ENCODE data around the gene AS3MT. TPM values are rescaled to one million over a fixed set of nuclear protein-coding genes. Genes with fewer than 3 reads are reported as not detected.
A peak's percentile ranks its signal among the peaks of the same experiment; 100 is the strongest.

Gene AS3MT
- total and polyA plus RNA-seq, 2 of the 8 experiments (the other 6 are each of a cell fraction or from before 2014, with no cell fraction given): 5.8 to 10.3 TPM

DNA sequence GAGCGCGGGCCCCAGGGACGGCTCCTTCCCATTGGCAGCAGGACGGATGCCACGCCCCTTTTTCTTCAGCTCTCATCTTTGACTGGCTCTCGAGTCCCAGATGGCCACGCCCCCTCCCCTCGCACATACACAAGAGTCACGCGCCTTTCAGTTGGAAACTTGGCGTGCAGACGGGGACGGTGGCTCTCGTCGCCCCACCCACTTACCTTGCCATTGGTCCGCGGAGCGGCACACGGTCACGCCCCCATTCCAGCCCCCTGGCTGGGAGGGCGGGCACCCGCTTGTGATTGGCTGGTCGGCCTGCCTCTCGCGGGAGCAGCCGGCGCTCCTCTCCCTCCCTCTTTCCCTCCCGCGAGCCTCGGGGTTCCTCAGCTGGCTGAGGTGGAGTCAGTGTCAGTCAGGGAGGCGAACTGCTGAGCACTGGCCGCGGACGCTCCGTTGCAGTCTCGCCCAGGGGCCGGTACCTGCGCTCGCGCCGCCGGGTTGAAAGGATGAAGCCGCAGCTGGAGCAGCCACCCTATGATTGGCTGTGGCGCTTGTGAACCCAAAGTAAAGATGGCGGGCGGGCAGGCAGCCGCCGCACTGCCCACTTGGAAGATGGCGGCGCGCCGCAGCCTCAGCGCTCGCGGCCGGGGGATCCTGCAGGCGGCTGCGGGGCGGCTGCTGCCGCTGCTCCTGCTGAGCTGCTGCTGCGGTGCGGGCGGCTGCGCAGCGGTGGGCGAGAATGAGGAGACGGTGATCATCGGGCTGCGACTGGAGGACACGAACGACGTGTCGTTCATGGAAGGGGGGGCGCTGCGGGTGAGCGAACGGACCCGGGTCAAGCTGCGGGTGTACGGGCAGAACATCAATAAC lies 48.9 kb downstream of the AS3MT start, which contains the start of gene CNNM2:
Gene CNNM2, plus strand, starts transcription at position 333 of the 855 bp plus-strand sequence. Its CDS starts 187 bp downstream, at position 520.
- H2AK5ac ChIP-seq (ENCODE audit: low read depth, low read length): no peak within 1 kb of the TSS
- H3K9ac ChIP-seq (replicated peaks in 1 of 4; ENCODE audit: extremely low read depth in 1 of 4, low read depth in 3 of 4, low read length in 3 of 4): peak within 1 kb of the TSS; percentile 59 to 93 (median 89)
- no peak within 1 kb of the TSS for H3K14ac ChIP-seq (ENCODE audit: insufficient read length)
- peaks cover 0 to 12% (median 11%) of the 10 kb centered on the region in 4 experiments; a peak in 5 of 7 replicates for H3K27me3 ChIP-seq (replicated peaks in 1 of 4; ENCODE audit: control insufficient read depth in 3 of 4, extremely low read depth in 1 of 4, insufficient read depth in 3 of 4, low read length in 3 of 4)
- peak within 1 kb of the TSS; percentile 99 for H3K18ac ChIP-seq (ENCODE audit: extremely low read depth, low read length)
- no peaks in the 10 kb centered on the region for H3K79me1 ChIP-seq (ENCODE audit: low read depth, low read length)
- H3K56ac ChIP-seq (replicated peaks; ENCODE audit: insufficient read length, low read depth, low read length): peak within 1 kb of the TSS; percentile 93
- H3K4me1 ChIP-seq (replicated peaks in 1 of 4; ENCODE audit: control insufficient read depth in 3 of 4, insufficient read depth in 4 of 4, low read length in 3 of 4): peaks cover 3 to 10% (median 7%) of the 10 kb centered on the region in 4 experiments; a peak in 6 of 7 replicates
- H3K23me2 ChIP-seq (ENCODE audit: low read depth, low read length): peaks cover 15% of the 10 kb centered on the region
- H3K4ac ChIP-seq (replicated peaks; ENCODE audit: insufficient read length, low read depth, low read length): no peak within 1 kb of the TSS
- H3K4me3 ChIP-seq (ENCODE audit: extremely low read depth in 1 of 4, insufficient read depth in 2 of 4, low read depth in 3 of 4, low read length in 4 of 4): peak within 1 kb of the TSS; percentile 89 to 96 (median 92)
- FAIRE-seq (peak; percentile 85), DNase-seq (ENCODE audit: low read depth in 1 of 2, low spot score in 2 of 2) (peak; percentile 98 to 100)
- H4K8ac ChIP-seq (ENCODE audit: extremely low read depth, insufficient read depth, low read length): peak within 1 kb of the TSS; percentile 99
- ChIA-PET CTCF (ENCODE audit: partially characterized antibody) (interaction anchor here (0.6 to 11.2 kb wide), 37 partner anchors 13 to 362 kb away, joined by 3 to 137 read pairs (median 4); partner anchors contain the start of genes ARL3, SFXN2 and WBP1L), POLR2A (ENCODE audit: partially characterized antibody) (interaction anchor here (0.5 to 3.8 kb wide), 22 partner anchors 7 to 426 kb away, joined by 3 to 22 read pairs (median 4); partner anchors contain the start of genes ARL3, AS3MT, BORCS7 and SFXN2)
- H3K4me2 ChIP-seq (ENCODE audit: insufficient read depth in 1 of 2, low read depth in 2 of 2, low read length in 2 of 2): peak within 1 kb of the TSS; percentile 91 to 100
- no peaks in the 10 kb centered on the region for H3K36me3 ChIP-seq (ENCODE audit: control insufficient read depth in 2 of 4, insufficient read depth in 4 of 4, low read length in 3 of 4)
- peak within 1 kb of the TSS; percentile 99 for H4K5ac ChIP-seq (ENCODE audit: insufficient read length, low read depth, low read length)
- H3K23ac ChIP-seq (ENCODE audit: insufficient read length): no peak within 1 kb of the TSS
- H3K9me3 ChIP-seq (ENCODE audit: insufficient read depth in 2 of 2, low read depth in 1 of 2, low read length in 1 of 2): no peaks in the 10 kb centered on the region
- H3K79me2 ChIP-seq (ENCODE audit: control insufficient read depth in 1 of 2, insufficient read depth in 2 of 2, low read length in 2 of 2): peaks cover 0 to 38% of the 10 kb centered on the region in 2 experiments; a peak in 2 of 4 replicates
- peaks cover 8% of the 10 kb centered on the region in 2 experiments for H4K20me1 ChIP-seq (replicated peaks in 1 of 2; ENCODE audit: control insufficient read depth in 1 of 2, insufficient read depth in 2 of 2, low read length in 2 of 2)
- 3% methylated on average over 43 of the region's 80 CpGs; no CpG with 5 or more reads in 1 of the 2 experiments for WGBS, 2 experiments (ENCODE audit: extremely low coverage in 1 of 2, insufficient coverage in 1 of 2, insufficient read length in 1 of 2, insufficient replicate concordance in 2 of 2, low coverage in 1 of 2, low lambda C conversion rate in 2 of 2, missing lambda C conversion rate in 1 of 2)
- peak within 1 kb of the TSS; percentile 91 for H2AFZ ChIP-seq (ENCODE audit: low read length)
- H4K91ac ChIP-seq (replicated peaks; ENCODE audit: insufficient read length, low read length): peak within 1 kb of the TSS; percentile 94
- H2BK15ac ChIP-seq (ENCODE audit: low read length): peak within 1 kb of the TSS; percentile 93; the same call in 1 of the 2 replicates
- no peak within 1 kb of the TSS for H2BK20ac ChIP-seq (ENCODE audit: low read length)
- peak within 1 kb of the TSS; percentile 93 for H3K27ac ChIP-seq (ENCODE audit: low read depth, low read length)
- no peak within 1 kb of the TSS for H2BK120ac ChIP-seq (replicated peaks; ENCODE audit: low read depth, low read length)
- peak within 1 kb of the TSS; percentile 98 for H2BK5ac ChIP-seq (ENCODE audit: low read depth, low read length)
- peak within 1 kb of the TSS; percentile 96; the same call in 1 of the 2 replicates for H2BK12ac ChIP-seq (ENCODE audit: low read depth, low read length)
- TF ChIP-seq CREB1 (IDR thresholded peaks at IDR 0.05) (peak; percentile 71), SIN3A (conservative IDR thresholded peaks at IDR 0.05 in 1 of 2, IDR thresholded peaks at IDR 0.05 in 1 of 2; ENCODE audit: low read depth in 1 of 2, low read length in 2 of 2) (peak in 1 of 2 experiments; percentile 81; a peak in 1 of 4 replicates), ASH2L (IDR thresholded peaks at IDR 0.05; ENCODE audit: low read length) (peak; percentile 90), GABPA (IDR thresholded peaks at IDR 0.05; ENCODE audit: borderline replicate concordance, insufficient read depth, low read length) (no peak), RXRA (IDR thresholded peaks at IDR 0.05; ENCODE audit: insufficient read depth, low read depth, low read length) (no peak), TEAD4 (IDR thresholded peaks at IDR 0.05; ENCODE audit: low read depth, low read length) (peak; percentile 79), PHF8 (conservative IDR thresholded peaks at IDR 0.05; ENCODE audit: low read depth, low read length) (peak; percentile 77), TBP (IDR thresholded peaks at IDR 0.05; ENCODE audit: low read depth, low read length) (peak; percentile 66; the same call in 1 of the 2 replicates), SP4 (IDR thresholded peaks at IDR 0.05; ENCODE audit: low read length) (peak; percentile 59), POLR2A (IDR thresholded peaks at IDR 0.05; ENCODE audit: control extremely low read depth in 1 of 2, low read depth in 2 of 2, low read length in 2 of 2) (peak in 1 of 2 experiments; percentile 59; a peak in 2 of 3 replicates)
- TF ChIP-seq, protein P1, sequence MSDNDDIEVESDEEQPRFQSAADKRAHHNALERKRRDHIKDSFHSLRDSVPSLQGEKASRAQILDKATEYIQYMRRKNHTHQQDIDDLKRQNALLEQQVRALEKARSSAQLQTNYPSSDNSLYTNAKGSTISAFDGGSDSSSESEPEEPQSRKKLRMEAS (IDR thresholded peaks at IDR 0.05): peak; percentile 94

All from H1 (cell line).